NCI-H2029 treated with DMSO at 0.1 percent for 48 hours (cell line): ENCODE results near the gene AGXT.

ENCODE experiments used
- DNase-seq: peaks from one replicate; lab custom pipeline; 2025; lab: John Stamatoyannopoulos, UW

Gene AGXT

GRCh38 chr2:240869956-240870875, 1.6 kb downstream of the AGXT start:
- DNase-seq: no peak

GRCh38 chr2:240871071-240871958, 2.7 kb downstream of the AGXT start:
- DNase-seq: no peak

GRCh38 chr2:240872317-240873097, 3.9 kb downstream of the AGXT start:
- DNase-seq: no peak

- DNase-seq: no peak
Observed at GRCh38 chr2:240873098-240873788, 4.6 kb downstream of the AGXT start.

GRCh38 chr2:240873805-240874714, 5.4 kb downstream of the AGXT start:
- no peak for DNase-seq

- DNase-seq: no peak
Observed at GRCh38 chr2:240874715-240875227, 6.1 kb downstream of the AGXT start.

- DNase-seq: no peak
Observed at GRCh38 chr2:240875228-240876034, 6.8 kb downstream of the AGXT start.

- no peak for DNase-seq
Observed at GRCh38 chr2:240876035-240876474, 7.4 kb downstream of the AGXT start.

- no peak for DNase-seq
Observed at GRCh38 chr2:240876475-240877251, 8.0 kb downstream of the AGXT start.

- no peak for DNase-seq
Observed at GRCh38 chr2:240877460-240878340, 9.1 kb downstream of the AGXT start.

- no peak for DNase-seq
Observed at GRCh38 chr2:240878341-240878936, 9.8 kb downstream of the AGXT start.

GRCh38 chr2:240879105-240879504, 10.5 kb downstream of the AGXT start:
- no peak for DNase-seq

- DNase-seq: peak; percentile 21
Observed at GRCh38 chr2:240881913-240882312, 13.3 kb downstream of the AGXT start.

- DNase-seq: no peak
Observed at GRCh38 chr2:240884221-240884620, 15.6 kb downstream of the AGXT start.

GRCh38 chr2:240884745-240885144, 16.1 kb downstream of the AGXT start:
- DNase-seq: no peak

GRCh38 chr2:240885566-240885965, 16.9 kb downstream of the AGXT start:
- DNase-seq: no peak

- no peak for DNase-seq
Observed at GRCh38 chr2:240886023-240886565, 17.5 kb downstream of the AGXT start.
